ENCODE results near the gene IER5. TPM values are rescaled to one million over a fixed set of nuclear protein-coding genes. Genes with fewer than 3 reads are reported as not detected.

Gene IER5
- total and polyA plus RNA-seq, 9 of the 15 experiments (the other 6 are each of a cell fraction or from before 2014, with no cell fraction given): 2.4 to 32.1 (median 12.0) TPM

- TF ChIP-seq, protein P1, sequence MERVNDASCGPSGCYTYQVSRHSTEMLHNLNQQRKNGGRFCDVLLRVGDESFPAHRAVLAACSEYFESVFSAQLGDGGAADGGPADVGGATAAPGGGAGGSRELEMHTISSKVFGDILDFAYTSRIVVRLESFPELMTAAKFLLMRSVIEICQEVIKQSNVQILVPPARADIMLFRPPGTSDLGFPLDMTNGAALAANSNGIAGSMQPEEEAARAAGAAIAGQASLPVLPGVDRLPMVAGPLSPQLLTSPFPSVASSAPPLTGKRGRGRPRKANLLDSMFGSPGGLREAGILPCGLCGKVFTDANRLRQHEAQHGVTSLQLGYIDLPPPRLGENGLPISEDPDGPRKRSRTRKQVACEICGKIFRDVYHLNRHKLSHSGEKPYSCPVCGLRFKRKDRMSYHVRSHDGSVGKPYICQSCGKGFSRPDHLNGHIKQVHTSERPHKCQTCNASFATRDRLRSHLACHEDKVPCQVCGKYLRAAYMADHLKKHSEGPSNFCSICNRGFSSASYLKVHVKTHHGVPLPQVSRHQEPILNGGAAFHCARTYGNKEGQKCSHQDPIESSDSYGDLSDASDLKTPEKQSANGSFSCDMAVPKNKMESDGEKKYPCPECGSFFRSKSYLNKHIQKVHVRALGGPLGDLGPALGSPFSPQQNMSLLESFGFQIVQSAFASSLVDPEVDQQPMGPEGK (CRISPR knock-in tag; IDR thresholded peaks at IDR 0.05; ENCODE audit: borderline replicate concordance): no peak
- TF ChIP-seq ZBTB1 (CRISPR knock-in tag; IDR thresholded peaks at IDR 0.05; ENCODE audit: borderline replicate concordance, low read depth): no peak
- TF ChIP-seq FOXA1 (IDR thresholded peaks at IDR 0.05; ENCODE audit: borderline replicate concordance): no peak
- no peak for TF ChIP-seq CCAR2 (IDR thresholded peaks at IDR 0.05; ENCODE audit: low read depth, low read length)
- TF ChIP-seq NFXL1 (CRISPR knock-in tag; IDR thresholded peaks at IDR 0.05): no peak
- TF ChIP-seq CHD4 (IDR thresholded peaks at IDR 0.05; ENCODE audit: insufficient read depth, insufficient replicate concordance, low read depth, low read length, poor library complexity, severe bottlenecking): no peak
- no peak for TF ChIP-seq USF1 (CRISPR knock-in tag; IDR thresholded peaks at IDR 0.05)
- TF ChIP-seq POLR2A (conservative IDR thresholded peaks at IDR 0.05): 0 out of 2 replicates have a peak, but pooled peaks have one; percentile 20
- no peak for TF ChIP-seq ARNT (IDR thresholded peaks at IDR 0.05)
- no peak for TF ChIP-seq GTF3C2 (IDR thresholded peaks at IDR 0.05; ENCODE audit: borderline replicate concordance, extremely low read depth, insufficient read length)
- no peak for TF ChIP-seq HIVEP1 (CRISPR knock-in tag; IDR thresholded peaks at IDR 0.05)
- no peak for TF ChIP-seq FOXJ3 (CRISPR knock-in tag; IDR thresholded peaks at IDR 0.05)
- 0 out of 2 replicates have a peak, but pooled peaks have one; percentile 16 for TF ChIP-seq ATF3 (IDR thresholded peaks at IDR 0.05)
- 0 out of 2 replicates have a peak, but pooled peaks have one; percentile 12 for TF ChIP-seq ATF3 (CRISPR knock-in tag; conservative IDR thresholded peaks at IDR 0.05)
- TF ChIP-seq TFE3 (CRISPR knock-in tag; IDR thresholded peaks at IDR 0.05): no peak
- TF ChIP-seq FOXK2 (conservative IDR thresholded peaks at IDR 0.05 in 1 of 2, IDR thresholded peaks at IDR 0.05 in 1 of 2; ENCODE audit: low read depth in 2 of 2): no peak
- peak; percentile 21; the same call in 1 of the 2 replicates for TF ChIP-seq PML (IDR thresholded peaks at IDR 0.05; ENCODE audit: low read length)
Observed at GRCh38 chr1:181091309-181092040, 3.0 kb downstream of the IER5 start (continued).
